HepG2 (cell line): ENCODE data around the gene STARD10. TPM values are rescaled to one million over a fixed set of nuclear protein-coding genes. Genes with fewer than 3 reads are reported as not detected.

ENCODE experiments used
- ATF4 ChIP-seq, 2 experiments: fragments of 450-650 bp in 1 of 2; sonication (generic) in 1 of 2; formaldehyde crosslinking; IDR thresholded peaks; 2 replicates each; pipeline versions ENCODE4 v1.5.0 to v1.8.0; 2020 to 2022; ENCODE audit warnings: mild to moderate bottlenecking in 1 of 2, missing genetic modification reagents in 1 of 2
- HOXA9 ChIP-seq: sonication (generic); formaldehyde crosslinking; IDR thresholded peaks from 2 replicates; pipeline ENCODE4 v1.8.1; 2022; ENCODE audit warnings: missing genetic modification reagents, mild to moderate bottlenecking, moderate library complexity, borderline replicate concordance
- KAT7 ChIP-seq: IDR thresholded peaks from 2 replicates; pipeline ENCODE4 v1.6.1; 2018; ENCODE audit warnings: borderline replicate concordance, missing compliant biosample characterization
- MYNN ChIP-seq: sonication (generic); formaldehyde crosslinking; IDR thresholded peaks from 2 replicates; pipeline ENCODE4 v1.4.0; 2020; ENCODE audit warnings: mild to moderate bottlenecking, low read depth, missing genetic modification reagents
- NFE2 ChIP-seq: sonication (generic); formaldehyde crosslinking; IDR thresholded peaks from 2 replicates; pipeline ENCODE4 v1.4.0; 2020; ENCODE audit warnings: missing genetic modification reagents
- PHF8 ChIP-seq: sonication (generic); formaldehyde crosslinking; IDR thresholded peaks from 2 replicates; pipeline ENCODE4 v1.5.0; 2020; ENCODE audit warnings: missing genetic modification reagents
- RBFOX2 ChIP-seq: fragments of 200-400 bp; formaldehyde crosslinking; IDR thresholded peaks from 2 replicates; pipeline ENCODE4 v1.6.1; 2017; ENCODE audit warnings: low read depth, mild to moderate bottlenecking, low read length
- ZNF160 ChIP-seq: sonication (generic); formaldehyde crosslinking; IDR thresholded peaks from 2 replicates; pipeline ENCODE4 v1.8.0; 2022; ENCODE audit warnings: mild to moderate bottlenecking, inconsistent platforms, missing genetic modification reagents
- ZNF264 ChIP-seq: sonication (generic); formaldehyde crosslinking; IDR thresholded peaks from 2 replicates; pipeline ENCODE4 v1.4.0; 2020; ENCODE audit warnings: missing genetic modification reagents
- ZNF644 ChIP-seq: IDR thresholded peaks from 2 replicates; pipeline ENCODE4 v1.6.1; 2016; ENCODE audit warnings: low read depth
- ZNF678 ChIP-seq: sonication (generic); formaldehyde crosslinking; IDR thresholded peaks from 2 replicates; pipeline ENCODE4 v1.4.0; 2020; ENCODE audit warnings: mild to moderate bottlenecking, missing genetic modification reagents
- ZNF878 ChIP-seq: sonication (generic); formaldehyde crosslinking; IDR thresholded peaks from 2 replicates; pipeline ENCODE4 v1.8.1; 2023; ENCODE audit warnings: mild to moderate bottlenecking, missing genetic modification reagents, moderate library complexity
- ZSCAN25 ChIP-seq: sonication (generic); formaldehyde crosslinking; IDR thresholded peaks from 2 replicates; pipeline ENCODE4 v1.8.0; 2022; ENCODE audit warnings: mild to moderate bottlenecking, missing genetic modification reagents
- polyA plus RNA-seq, 8 experiments: library from polyadenylated mRNA; depleted of rRNA in 3 of 8; stranded (reverse) in 7 of 8; unstranded in 1 of 8; fragments of >200 nt; fragmentation: Illumina TruSeq in 4 of 8; extraction: Trizol in 4 of 8; gene quantifications; 2 replicates each; pipeline versions ENCODE4 v1.2.1 to v1.2.3, GENCODE V29; 2011 to 2016; ENCODE audit warnings: low read depth in 4 of 8, missing spikeins in 1 of 8, mixed read lengths in 1 of 8; ENCODE audit not compliant: insufficient read depth in 1 of 8
- total RNA-seq, 5 experiments: library from RNA; depleted of rRNA; stranded (reverse); fragments of >200 nt; fragmentation: Illumina TruSeq; extraction: Trizol; gene quantifications; 2 replicates each; pipeline ENCODE4 v1.2.3, GENCODE V29; 2016; ENCODE audit warnings: low read depth in 1 of 5
- TF ChIP-seq, protein P1 (sequence below): sonication (generic); formaldehyde crosslinking; conservative IDR thresholded peaks from 2 replicates; pipeline ENCODE4 v1.4.0; 2020; ENCODE audit warnings: missing genetic modification reagents
- TF ChIP-seq, protein P2 (sequence below): sonication (generic); formaldehyde crosslinking; IDR thresholded peaks from 2 replicates; pipeline ENCODE4 v1.5.0; 2020; ENCODE audit warnings: missing genetic modification reagents
- TF ChIP-seq, protein P3 (sequence below): sonication (generic); formaldehyde crosslinking; IDR thresholded peaks from 2 replicates; pipeline ENCODE4 v1.4.0; 2020; ENCODE audit warnings: missing genetic modification reagents
- TF ChIP-seq, protein P4 (sequence below): sonication (generic); formaldehyde crosslinking; IDR thresholded peaks from 2 replicates; pipeline ENCODE4 v1.9.0; 2021; ENCODE audit warnings: missing genetic modification reagents, mild to moderate bottlenecking, borderline replicate concordance
- TF ChIP-seq, protein P5 (sequence below): sonication (generic); formaldehyde crosslinking; conservative IDR thresholded peaks from 2 replicates; pipeline ENCODE4 v1.4.0; 2020; ENCODE audit warnings: mild to moderate bottlenecking, missing genetic modification reagents, moderate library complexity

STARD10 gene
- total and polyA plus RNA-seq, 2 of the 13 experiments (the other 11 are each of a cell fraction or from before 2014, with no cell fraction given) = 260 to 341 TPM

GRCh38 chr11:72786305-72787215, 7.3 kb downstream of the STARD10 start (continued):
- TF ChIP-seq, protein P1, sequence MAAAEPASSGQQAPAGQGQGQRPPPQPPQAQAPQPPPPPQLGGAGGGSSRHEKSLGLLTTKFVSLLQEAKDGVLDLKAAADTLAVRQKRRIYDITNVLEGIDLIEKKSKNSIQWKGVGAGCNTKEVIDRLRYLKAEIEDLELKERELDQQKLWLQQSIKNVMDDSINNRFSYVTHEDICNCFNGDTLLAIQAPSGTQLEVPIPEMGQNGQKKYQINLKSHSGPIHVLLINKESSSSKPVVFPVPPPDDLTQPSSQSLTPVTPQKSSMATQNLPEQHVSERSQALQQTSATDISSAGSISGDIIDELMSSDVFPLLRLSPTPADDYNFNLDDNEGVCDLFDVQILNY (CRISPR knock-in tag) = no peak
- TF ChIP-seq ZNF878 (CRISPR knock-in tag) = 0 out of 2 replicates have a peak, but pooled peaks have one; percentile 61
- TF ChIP-seq ZNF160 (CRISPR knock-in tag) = no peak
- TF ChIP-seq NFE2 (CRISPR knock-in tag) = no peak
- no peak for TF ChIP-seq PHF8
- no peak for TF ChIP-seq ZNF644
- TF ChIP-seq, protein P2, sequence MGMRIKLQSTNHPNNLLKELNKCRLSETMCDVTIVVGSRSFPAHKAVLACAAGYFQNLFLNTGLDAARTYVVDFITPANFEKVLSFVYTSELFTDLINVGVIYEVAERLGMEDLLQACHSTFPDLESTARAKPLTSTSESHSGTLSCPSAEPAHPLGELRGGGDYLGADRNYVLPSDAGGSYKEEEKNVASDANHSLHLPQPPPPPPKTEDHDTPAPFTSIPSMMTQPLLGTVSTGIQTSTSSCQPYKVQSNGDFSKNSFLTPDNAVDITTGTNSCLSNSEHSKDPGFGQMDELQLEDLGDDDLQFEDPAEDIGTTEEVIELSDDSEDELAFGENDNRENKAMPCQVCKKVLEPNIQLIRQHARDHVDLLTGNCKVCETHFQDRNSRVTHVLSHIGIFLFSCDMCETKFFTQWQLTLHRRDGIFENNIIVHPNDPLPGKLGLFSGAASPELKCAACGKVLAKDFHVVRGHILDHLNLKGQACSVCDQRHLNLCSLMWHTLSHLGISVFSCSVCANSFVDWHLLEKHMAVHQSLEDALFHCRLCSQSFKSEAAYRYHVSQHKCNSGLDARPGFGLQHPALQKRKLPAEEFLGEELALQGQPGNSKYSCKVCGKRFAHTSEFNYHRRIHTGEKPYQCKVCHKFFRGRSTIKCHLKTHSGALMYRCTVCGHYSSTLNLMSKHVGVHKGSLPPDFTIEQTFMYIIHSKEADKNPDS (CRISPR knock-in tag) = no peak
- TF ChIP-seq MYNN (CRISPR knock-in tag) = no peak
- TF ChIP-seq ZNF678 (CRISPR knock-in tag) = no peak
- TF ChIP-seq HOXA9 = no peak
- TF ChIP-seq, protein P3, sequence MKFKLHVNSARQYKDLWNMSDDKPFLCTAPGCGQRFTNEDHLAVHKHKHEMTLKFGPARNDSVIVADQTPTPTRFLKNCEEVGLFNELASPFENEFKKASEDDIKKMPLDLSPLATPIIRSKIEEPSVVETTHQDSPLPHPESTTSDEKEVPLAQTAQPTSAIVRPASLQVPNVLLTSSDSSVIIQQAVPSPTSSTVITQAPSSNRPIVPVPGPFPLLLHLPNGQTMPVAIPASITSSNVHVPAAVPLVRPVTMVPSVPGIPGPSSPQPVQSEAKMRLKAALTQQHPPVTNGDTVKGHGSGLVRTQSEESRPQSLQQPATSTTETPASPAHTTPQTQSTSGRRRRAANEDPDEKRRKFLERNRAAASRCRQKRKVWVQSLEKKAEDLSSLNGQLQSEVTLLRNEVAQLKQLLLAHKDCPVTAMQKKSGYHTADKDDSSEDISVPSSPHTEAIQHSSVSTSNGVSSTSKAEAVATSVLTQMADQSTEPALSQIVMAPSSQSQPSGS (CRISPR knock-in tag) = 0 out of 2 replicates have a peak, but pooled peaks have one; percentile 54
- TF ChIP-seq, protein P4, sequence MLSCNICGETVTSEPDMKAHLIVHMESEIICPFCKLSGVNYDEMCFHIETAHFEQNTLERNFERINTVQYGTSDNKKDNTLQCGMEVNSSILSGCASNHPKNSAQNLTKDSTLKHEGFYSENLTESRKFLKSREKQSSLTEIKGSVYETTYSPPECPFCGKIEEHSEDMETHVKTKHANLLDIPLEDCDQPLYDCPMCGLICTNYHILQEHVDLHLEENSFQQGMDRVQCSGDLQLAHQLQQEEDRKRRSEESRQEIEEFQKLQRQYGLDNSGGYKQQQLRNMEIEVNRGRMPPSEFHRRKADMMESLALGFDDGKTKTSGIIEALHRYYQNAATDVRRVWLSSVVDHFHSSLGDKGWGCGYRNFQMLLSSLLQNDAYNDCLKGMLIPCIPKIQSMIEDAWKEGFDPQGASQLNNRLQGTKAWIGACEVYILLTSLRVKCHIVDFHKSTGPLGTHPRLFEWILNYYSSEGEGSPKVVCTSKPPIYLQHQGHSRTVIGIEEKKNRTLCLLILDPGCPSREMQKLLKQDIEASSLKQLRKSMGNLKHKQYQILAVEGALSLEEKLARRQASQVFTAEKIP (CRISPR knock-in tag) = no peak
- TF ChIP-seq ZSCAN25 = no peak
- TF ChIP-seq, protein P5, sequence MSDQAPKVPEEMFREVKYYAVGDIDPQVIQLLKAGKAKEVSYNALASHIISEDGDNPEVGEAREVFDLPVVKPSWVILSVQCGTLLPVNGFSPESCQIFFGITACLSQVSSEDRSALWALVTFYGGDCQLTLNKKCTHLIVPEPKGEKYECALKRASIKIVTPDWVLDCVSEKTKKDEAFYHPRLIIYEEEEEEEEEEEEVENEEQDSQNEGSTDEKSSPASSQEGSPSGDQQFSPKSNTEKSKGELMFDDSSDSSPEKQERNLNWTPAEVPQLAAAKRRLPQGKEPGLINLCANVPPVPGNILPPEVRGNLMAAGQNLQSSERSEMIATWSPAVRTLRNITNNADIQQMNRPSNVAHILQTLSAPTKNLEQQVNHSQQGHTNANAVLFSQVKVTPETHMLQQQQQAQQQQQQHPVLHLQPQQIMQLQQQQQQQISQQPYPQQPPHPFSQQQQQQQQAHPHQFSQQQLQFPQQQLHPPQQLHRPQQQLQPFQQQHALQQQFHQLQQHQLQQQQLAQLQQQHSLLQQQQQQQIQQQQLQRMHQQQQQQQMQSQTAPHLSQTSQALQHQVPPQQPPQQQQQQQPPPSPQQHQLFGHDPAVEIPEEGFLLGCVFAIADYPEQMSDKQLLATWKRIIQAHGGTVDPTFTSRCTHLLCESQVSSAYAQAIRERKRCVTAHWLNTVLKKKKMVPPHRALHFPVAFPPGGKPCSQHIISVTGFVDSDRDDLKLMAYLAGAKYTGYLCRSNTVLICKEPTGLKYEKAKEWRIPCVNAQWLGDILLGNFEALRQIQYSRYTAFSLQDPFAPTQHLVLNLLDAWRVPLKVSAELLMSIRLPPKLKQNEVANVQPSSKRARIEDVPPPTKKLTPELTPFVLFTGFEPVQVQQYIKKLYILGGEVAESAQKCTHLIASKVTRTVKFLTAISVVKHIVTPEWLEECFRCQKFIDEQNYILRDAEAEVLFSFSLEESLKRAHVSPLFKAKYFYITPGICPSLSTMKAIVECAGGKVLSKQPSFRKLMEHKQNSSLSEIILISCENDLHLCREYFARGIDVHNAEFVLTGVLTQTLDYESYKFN = peak; percentile 89
- no peak for TF ChIP-seq KAT7
- TF ChIP-seq ATF4 (CRISPR knock-in tag; IDR thresholded peaks at IDR 0.05) = no peak
- TF ChIP-seq ZNF264 = no peak
- TF ChIP-seq RBFOX2 = no peak
